Neural crest cell (in vitro differentiated cells): ENCODE results near the gene SPIB. TPM values are rescaled to one million over a fixed set of nuclear protein-coding genes. Genes with fewer than 3 reads are reported as not detected.

Experiments
- DNase-seq: peaks from one replicate; pipeline ENCODE4 v3.0.0; 2021; ENCODE audit warnings: low read depth, mixed read lengths, low spot score
- H3K27ac Mint-ChIP-seq: one replicate; pipeline ENCODE4 v1.8.0; 2021; ENCODE audit warnings: mild to moderate bottlenecking, mixed read lengths; ENCODE audit not compliant: unreplicated experiment
- H3K27me3 Mint-ChIP-seq: 2 replicates; pipeline ENCODE4 v1.8.0; 2021; ENCODE audit warnings: low read depth, mild to moderate bottlenecking, mixed read lengths
- H3K36me3 Mint-ChIP-seq: 2 replicates; pipeline ENCODE4 v1.8.0; 2021; ENCODE audit warnings: low read depth, mild to moderate bottlenecking, mixed read lengths
- H3K4me1 Mint-ChIP-seq: 2 replicates; pipeline ENCODE4 v1.8.0; 2021; ENCODE audit warnings: mixed read lengths
- H3K4me3 Mint-ChIP-seq: one replicate; pipeline ENCODE4 v1.8.0; 2021; ENCODE audit warnings: mild to moderate bottlenecking, mixed read lengths
- H3K9me3 Mint-ChIP-seq: 2 replicates; pipeline ENCODE4 v1.8.0; 2021; ENCODE audit warnings: mixed read lengths
- total RNA-seq: library from RNA; stranded (reverse); gene quantifications from 2 replicates; pipeline ENCODE4 v1.2.1, GENCODE V29; 2021
- TF ChIP-seq, protein P1 (sequence below): fragments of 200-600 bp; sonication (generic); conservative IDR thresholded peaks from 2 replicates; pipeline ENCODE4 v1.5.0; 2021; ENCODE audit warnings: antibody characterized with exemption, mild to moderate bottlenecking

The SPIB gene
- total RNA-seq, 1 donor from 2014 or later = not detected

DNA sequence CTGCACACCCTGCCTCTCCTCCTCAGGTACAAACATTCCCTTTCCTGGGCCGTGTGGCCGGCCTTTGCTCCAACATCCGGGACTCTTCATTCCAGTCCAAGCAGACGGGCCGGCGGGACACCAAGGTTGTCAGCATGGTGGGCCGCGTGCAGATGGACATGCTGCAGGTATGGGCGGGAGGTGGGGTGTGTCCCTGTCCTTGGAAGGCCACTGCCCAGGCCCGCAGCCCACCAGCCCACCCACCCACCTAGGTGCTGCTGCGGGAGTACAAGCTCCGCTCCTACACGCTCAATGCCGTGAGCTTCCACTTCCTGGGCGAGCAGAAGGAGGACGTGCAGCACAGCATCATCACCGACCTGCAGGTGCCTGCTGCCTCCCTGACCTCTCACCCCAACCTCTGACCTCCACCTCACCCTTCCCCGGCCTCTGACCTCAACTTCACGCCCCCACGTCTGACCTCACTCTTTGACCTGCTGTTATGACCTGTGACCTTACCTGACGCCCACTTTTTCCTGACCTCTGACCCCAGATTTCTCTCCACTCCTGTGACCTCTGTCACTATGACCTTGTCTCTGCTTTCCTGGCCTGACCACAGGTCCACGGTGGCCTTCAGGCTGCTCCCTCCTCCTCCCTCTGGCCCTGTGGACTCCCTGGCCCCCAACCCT is 12.4 kb upstream of the SPIB start:
- Mint-ChIP-seq H3K36me3 (peaks cover 7% of the 10 kb centered on the region), H3K27ac (no peak overlapping the region), H3K27me3 (no peaks in the 10 kb centered on the region), H3K4me3 (no peak overlapping the region), H3K4me1 (no peaks in the 10 kb centered on the region), H3K9me3 (no peaks in the 10 kb centered on the region)
- TF ChIP-seq, protein P1, sequence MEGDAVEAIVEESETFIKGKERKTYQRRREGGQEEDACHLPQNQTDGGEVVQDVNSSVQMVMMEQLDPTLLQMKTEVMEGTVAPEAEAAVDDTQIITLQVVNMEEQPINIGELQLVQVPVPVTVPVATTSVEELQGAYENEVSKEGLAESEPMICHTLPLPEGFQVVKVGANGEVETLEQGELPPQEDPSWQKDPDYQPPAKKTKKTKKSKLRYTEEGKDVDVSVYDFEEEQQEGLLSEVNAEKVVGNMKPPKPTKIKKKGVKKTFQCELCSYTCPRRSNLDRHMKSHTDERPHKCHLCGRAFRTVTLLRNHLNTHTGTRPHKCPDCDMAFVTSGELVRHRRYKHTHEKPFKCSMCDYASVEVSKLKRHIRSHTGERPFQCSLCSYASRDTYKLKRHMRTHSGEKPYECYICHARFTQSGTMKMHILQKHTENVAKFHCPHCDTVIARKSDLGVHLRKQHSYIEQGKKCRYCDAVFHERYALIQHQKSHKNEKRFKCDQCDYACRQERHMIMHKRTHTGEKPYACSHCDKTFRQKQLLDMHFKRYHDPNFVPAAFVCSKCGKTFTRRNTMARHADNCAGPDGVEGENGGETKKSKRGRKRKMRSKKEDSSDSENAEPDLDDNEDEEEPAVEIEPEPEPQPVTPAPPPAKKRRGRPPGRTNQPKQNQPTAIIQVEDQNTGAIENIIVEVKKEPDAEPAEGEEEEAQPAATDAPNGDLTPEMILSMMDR = no peak
- no peak for DNase-seq

DNA sequence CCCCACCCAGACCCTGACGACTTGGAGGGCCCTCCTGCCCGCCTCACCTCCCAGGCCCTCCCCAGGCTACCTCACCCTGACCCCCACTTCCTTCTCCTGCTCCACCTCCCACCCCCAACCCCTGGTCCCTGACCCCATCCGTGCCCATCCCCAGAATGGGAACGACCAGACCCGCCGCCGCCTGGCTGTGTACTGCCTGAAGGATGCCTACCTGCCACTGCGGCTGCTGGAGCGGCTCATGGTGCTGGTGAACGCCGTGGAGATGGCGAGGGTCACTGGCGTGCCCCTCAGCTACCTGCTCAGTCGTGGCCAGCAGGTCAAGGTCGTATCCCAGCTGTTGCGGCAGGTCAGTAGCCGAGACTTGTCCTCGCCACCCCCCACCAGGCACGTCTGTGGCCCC is 11.9 kb upstream of the SPIB start:
- Mint-ChIP-seq H3K4me1 (no peaks in the 10 kb centered on the region), H3K27ac (no peak overlapping the region), H3K4me3 (no peak overlapping the region), H3K27me3 (no peaks in the 10 kb centered on the region), H3K36me3 (peaks cover 7% of the 10 kb centered on the region), H3K9me3 (no peaks in the 10 kb centered on the region)
- TF ChIP-seq, protein P1 = no peak
- DNase-seq = no peak

DNA sequence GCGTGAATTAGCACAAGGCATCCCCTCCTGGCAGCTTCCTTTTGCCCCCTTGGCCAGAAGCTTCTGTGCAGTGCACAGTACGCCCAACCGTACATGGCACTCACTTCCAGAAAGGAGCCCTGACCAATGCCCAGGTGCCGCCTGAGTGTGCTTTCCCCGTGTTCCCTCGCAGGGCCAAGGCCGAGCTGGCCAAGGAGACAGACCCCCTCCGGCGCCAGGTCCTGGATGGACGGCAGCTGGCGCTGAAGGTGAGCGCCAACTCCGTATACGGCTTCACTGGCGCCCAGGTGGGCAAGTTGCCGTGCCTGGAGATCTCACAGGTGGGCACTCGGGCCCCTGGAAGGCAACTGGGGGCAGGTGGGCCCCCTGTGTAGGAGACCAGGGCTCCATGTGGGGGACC is 9.4 kb upstream of the SPIB start:
- TF ChIP-seq, protein P1 = no peak
- peaks cover 6% of the 10 kb centered on the region for H3K36me3 Mint-ChIP-seq
- DNase-seq = no peak
- H3K4me1 Mint-ChIP-seq = peaks cover under 1% of the 10 kb centered on the region
- no peak overlapping the region for H3K4me3 Mint-ChIP-seq
- no peaks in the 10 kb centered on the region for H3K27me3 Mint-ChIP-seq
- no peaks in the 10 kb centered on the region for H3K9me3 Mint-ChIP-seq
- no peak overlapping the region for H3K27ac Mint-ChIP-seq

GRCh38 chr19:50410109-50410508 is 8.6 kb upstream of the SPIB start:
- H3K4me3 Mint-ChIP-seq = no peak overlapping the region
- TF ChIP-seq, protein P1 = no peak
- peaks cover 6% of the 10 kb centered on the region for H3K36me3 Mint-ChIP-seq
- no peaks in the 10 kb centered on the region for H3K9me3 Mint-ChIP-seq
- no peak overlapping the region for H3K27ac Mint-ChIP-seq
- peaks cover 4% of the 10 kb centered on the region for H3K4me1 Mint-ChIP-seq
- DNase-seq = no peak
- H3K27me3 Mint-ChIP-seq = no peaks in the 10 kb centered on the region

- peaks cover 4% of the 10 kb centered on the region for H3K4me1 Mint-ChIP-seq
Measured at GRCh38 chr19:50412419-50412818, 6.3 kb upstream of the SPIB start.

More at GRCh38 chr19:50412419-50412818, 6.3 kb upstream of the SPIB start:
- Mint-ChIP-seq H3K9me3 (no peaks in the 10 kb centered on the region), H3K36me3 (peaks cover 3% of the 10 kb centered on the region), H3K27ac (no peak overlapping the region), H3K4me3 (no peak overlapping the region), H3K27me3 (no peaks in the 10 kb centered on the region)
- TF ChIP-seq, protein P1 = no peak
- no peak for DNase-seq
